Measurements from ENCODE around the gene ZNF324B.
"Not testable (repeated sequence)": the region's sequence is repeated elsewhere in the genome, so short reads cannot be mapped to it uniquely, and the experiment has no call there.

The ZNF324B gene

GRCh38 chr19:58451358-58452101 is at the start of gene ZNF324B:
ZNF324B (plus strand) TSS chr19:58451622; CDS start chr19:58453702, 2,080 bp downstream.
- TF ChIP-seq CTCF (IDR thresholded peaks at IDR 0.05; ENCODE audit: low read depth, low read length, missing control alignments): no peak
- peak; percentile 87 for DNase-seq (ENCODE audit: extremely low read depth, low read depth)
- H3K4me3 ChIP-seq (replicated peaks; ENCODE audit: low read depth, low read length): peak within 1 kb of the TSS; percentile 85

- no peak for DNase-seq (ENCODE audit: extremely low read depth, low read depth)
- no peak for TF ChIP-seq CTCF (IDR thresholded peaks at IDR 0.05; ENCODE audit: low read depth, low read length, missing control alignments)
- peak overlapping the region; percentile 69 for H3K4me3 ChIP-seq (replicated peaks; ENCODE audit: low read depth, low read length)
Measured at GRCh38 chr19:58401840-58402421, 49.5 kb upstream of the ZNF324B start.

GRCh38 chr19:58403920-58404478 is 47.4 kb upstream of the ZNF324B start:
- DNase-seq (ENCODE audit: extremely low read depth, low read depth); H3K4me3 ChIP-seq (replicated peaks; ENCODE audit: low read depth, low read length): not testable (repeated sequence)

- peak; percentile 35 for TF ChIP-seq CTCF (IDR thresholded peaks at IDR 0.05; ENCODE audit: low read depth, low read length, missing control alignments)
- peak overlapping the region; percentile 91 for H3K4me3 ChIP-seq (replicated peaks; ENCODE audit: low read depth, low read length)
- DNase-seq (ENCODE audit: extremely low read depth, low read depth): no peak
Measured at GRCh38 chr19:58406818-58407657, 44.4 kb upstream of the ZNF324B start.

- no peak for DNase-seq (ENCODE audit: extremely low read depth, low read depth)
- peak overlapping the region; percentile 91 for H3K4me3 ChIP-seq (replicated peaks; ENCODE audit: low read depth, low read length)
- no peak for TF ChIP-seq CTCF (IDR thresholded peaks at IDR 0.05; ENCODE audit: low read depth, low read length, missing control alignments)
Measured at GRCh38 chr19:58407658-58408151, 43.7 kb upstream of the ZNF324B start.

- DNase-seq (ENCODE audit: extremely low read depth, low read depth): peak; percentile 79
- TF ChIP-seq CTCF (IDR thresholded peaks at IDR 0.05; ENCODE audit: low read depth, low read length, missing control alignments): no peak
- H3K4me3 ChIP-seq (replicated peaks; ENCODE audit: low read depth, low read length): peak within 1 kb of the TSS; percentile 91
Measured at GRCh38 chr19:58408152-58409009, 43.0 kb upstream of the ZNF324B start, which contains the start of gene ZNF584. ZNF584 (plus strand) TSS chr19:58408649; CDS start chr19:58409148, 499 bp downstream.
